PC-3 (cell line): ENCODE results near the gene TPSG1.

Experiments
- EZH2phosphoT487 ChIP-seq: fragments of 300-600 bp; sonication (generic); IDR thresholded peaks from 2 replicates; pipeline ENCODE4 v1.6.1; 2018; ENCODE audit warnings: mild to moderate bottlenecking, antibody characterized with exemption, low read length, borderline replicate concordance
- TF ChIP-seq, protein P1 (sequence below): fragments of 300-600 bp; sonication (generic); conservative IDR thresholded peaks from 2 replicates; pipeline ENCODE4 v1.5.1; 2017; ENCODE audit warnings: antibody characterized with exemption, low read depth, mild to moderate bottlenecking, low read length

DNA sequence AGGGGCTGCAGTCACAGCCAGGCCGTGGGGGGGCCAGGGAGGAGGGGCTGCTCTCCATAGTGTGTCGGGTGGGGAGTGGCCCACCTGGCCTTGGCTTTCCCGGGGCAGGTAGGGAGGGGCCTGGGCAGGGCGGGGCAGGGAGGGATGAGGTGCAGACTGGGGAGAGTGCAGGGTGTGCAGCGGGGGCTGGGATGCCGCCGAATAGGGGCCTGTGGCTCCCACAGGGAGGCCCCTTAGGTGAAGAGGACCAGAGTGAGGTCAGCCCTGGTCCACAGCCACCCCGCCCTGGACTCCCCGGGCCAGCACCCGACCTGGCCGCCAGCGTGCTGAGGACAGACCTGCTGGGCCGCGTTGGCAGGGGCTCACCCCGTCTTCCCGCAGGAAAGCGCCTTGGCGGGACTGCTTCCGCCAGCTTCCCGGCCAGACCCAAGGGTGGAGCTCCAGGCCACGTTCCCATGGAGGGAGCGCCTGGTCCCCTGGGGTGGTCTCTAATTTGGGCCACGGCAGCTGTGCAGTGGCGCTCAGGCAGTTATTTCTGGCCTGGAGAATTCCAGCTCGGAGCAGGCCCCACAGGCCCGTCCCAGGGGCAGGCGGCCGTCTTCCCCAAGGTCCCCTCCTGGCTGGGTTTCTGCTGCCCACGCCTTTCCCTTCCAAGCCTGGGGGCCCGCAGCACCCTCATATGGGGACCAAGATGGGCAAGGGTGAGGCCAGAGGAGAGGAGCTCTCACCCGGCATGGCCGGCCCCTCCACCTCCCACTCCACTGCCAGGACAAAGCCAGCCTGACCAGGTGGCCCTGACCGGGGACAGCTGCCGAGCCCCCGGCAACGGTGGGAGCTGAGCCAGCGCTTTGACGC lies 44.3 kb downstream of the TPSG1 start:
- TF ChIP-seq, protein P1, sequence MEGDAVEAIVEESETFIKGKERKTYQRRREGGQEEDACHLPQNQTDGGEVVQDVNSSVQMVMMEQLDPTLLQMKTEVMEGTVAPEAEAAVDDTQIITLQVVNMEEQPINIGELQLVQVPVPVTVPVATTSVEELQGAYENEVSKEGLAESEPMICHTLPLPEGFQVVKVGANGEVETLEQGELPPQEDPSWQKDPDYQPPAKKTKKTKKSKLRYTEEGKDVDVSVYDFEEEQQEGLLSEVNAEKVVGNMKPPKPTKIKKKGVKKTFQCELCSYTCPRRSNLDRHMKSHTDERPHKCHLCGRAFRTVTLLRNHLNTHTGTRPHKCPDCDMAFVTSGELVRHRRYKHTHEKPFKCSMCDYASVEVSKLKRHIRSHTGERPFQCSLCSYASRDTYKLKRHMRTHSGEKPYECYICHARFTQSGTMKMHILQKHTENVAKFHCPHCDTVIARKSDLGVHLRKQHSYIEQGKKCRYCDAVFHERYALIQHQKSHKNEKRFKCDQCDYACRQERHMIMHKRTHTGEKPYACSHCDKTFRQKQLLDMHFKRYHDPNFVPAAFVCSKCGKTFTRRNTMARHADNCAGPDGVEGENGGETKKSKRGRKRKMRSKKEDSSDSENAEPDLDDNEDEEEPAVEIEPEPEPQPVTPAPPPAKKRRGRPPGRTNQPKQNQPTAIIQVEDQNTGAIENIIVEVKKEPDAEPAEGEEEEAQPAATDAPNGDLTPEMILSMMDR = no peak
- no peak for TF ChIP-seq EZH2phosphoT487
